GM13977 (cell line): ENCODE results near the gene C15orf39.

Experiments
- DNase-seq: peaks from one replicate; pipeline ENCODE4 v3.0.0; 2012; ENCODE audit warnings: low spot score
- CTCF ChIP-seq: IDR thresholded peaks from 2 replicates; pipeline ENCODE4 v1.5.1; 2012; ENCODE audit warnings: mild to moderate bottlenecking, control low read depth; ENCODE audit not compliant: insufficient read depth; ENCODE audit errors: extremely low read depth, missing control alignments
- in situ Hi-C: fragments of 300-500 bp; cut with MboI; formaldehyde crosslinking; loops from one replicate; pipeline ENCODE4 v1.12.0; 2022; ENCODE audit warnings: low sequenced_read_pairs, low pct_unique_long_range_greater_than_20kb, mixed read lengths, inconsistent platforms; ENCODE audit not compliant: unreplicated experiment

The C15orf39 gene

GRCh38 chr15:75167588-75168350, 33.9 kb upstream of the C15orf39 start:
- no peak for TF ChIP-seq CTCF
- in situ Hi-C loops, result loop anchor here (25.0 kb wide), 1 partner anchor 145 kb away; no protein-coding TSS in a partner anchor
- no peak for DNase-seq

- no peak for DNase-seq
- in situ Hi-C loops, result loop anchor here (25.0 kb wide), 1 partner anchor 144 kb away; no protein-coding TSS in a partner anchor
- no peak for TF ChIP-seq CTCF
Observed at GRCh38 chr15:75168374-75168773, 33.3 kb upstream of the C15orf39 start.

- no peak for TF ChIP-seq CTCF
- DNase-seq, result no peak
- in situ Hi-C loops, result loop anchor here (25.0 kb wide), 1 partner anchor 142 kb away; no protein-coding TSS in a partner anchor
Observed at GRCh38 chr15:75170203-75170602, 31.5 kb upstream of the C15orf39 start.

- TF ChIP-seq CTCF, result no peak
- DNase-seq, result no peak
- in situ Hi-C loops, result loop anchor here (25.0 kb wide), 1 partner anchor 141 kb away; no protein-coding TSS in a partner anchor
Observed at GRCh38 chr15:75170711-75171341, 30.9 kb upstream of the C15orf39 start.

GRCh38 chr15:75171408-75171807, 30.3 kb upstream of the C15orf39 start:
- in situ Hi-C loops, result loop anchor here (25.0 kb wide), 1 partner anchor 141 kb away; no protein-coding TSS in a partner anchor
- TF ChIP-seq CTCF, result no peak
- no peak for DNase-seq

- TF ChIP-seq CTCF, result no peak
- DNase-seq, result no peak
- in situ Hi-C loops, result loop anchor here (25.0 kb wide), 1 partner anchor 140 kb away; no protein-coding TSS in a partner anchor
Observed at GRCh38 chr15:75172284-75172820, 29.3 kb upstream of the C15orf39 start.
